Skeletal muscle satellite cell (primary cell): ENCODE data around the gene IGSF6.
"Not testable (repeated sequence)": the region's sequence is repeated elsewhere in the genome, so short reads cannot be mapped to it uniquely, and the experiment has no call there.

Experiments used
- H3K27me3 ChIP-seq: 2 replicates; pipeline ENCODE4 v1.7.0; 2013; ENCODE audit warnings: low read length; ENCODE audit not compliant: control insufficient read depth, insufficient read depth
- H3K36me3 ChIP-seq: 2 replicates; pipeline ENCODE4 v1.7.0; 2013; ENCODE audit warnings: mild to moderate bottlenecking, control low read depth, low read length; ENCODE audit not compliant: insufficient read depth
- H3K4me1 ChIP-seq: 2 replicates; pipeline ENCODE4 v1.7.0; 2013; ENCODE audit warnings: low read length; ENCODE audit not compliant: control insufficient read depth, insufficient read depth
- H3K4me2 ChIP-seq: 2 replicates; pipeline ENCODE4 v1.7.0; 2013; ENCODE audit warnings: mild to moderate bottlenecking, low read length
- H3K4me3 ChIP-seq: 2 replicates; pipeline ENCODE4 v1.7.0; 2013; ENCODE audit warnings: low read length
- H3K9ac ChIP-seq: 2 replicates; pipeline ENCODE4 v1.7.0; 2013; ENCODE audit warnings: mild to moderate bottlenecking, low read depth, low read length, moderate library complexity
- H3K9me3 ChIP-seq: replicated peaks from 2 replicates; pipeline ENCODE4 v1.7.0; 2013; ENCODE audit warnings: mild to moderate bottlenecking, control low read depth, low read length

Gene IGSF6

GRCh38 chr16:21638573-21638975, 13.8 kb downstream of the IGSF6 start:
- Histone ChIP-seq H3K36me3 (peaks cover 32% of the 10 kb centered on the region), H3K4me1 (peaks cover 42% of the 10 kb centered on the region), H3K4me3 (no peak overlapping the region), H3K27me3 (no peaks in the 10 kb centered on the region), H3K4me2 (peak overlapping the region; percentile 2), H3K9me3 (no peaks in the 10 kb centered on the region), H3K9ac (no peak overlapping the region)

DNA sequence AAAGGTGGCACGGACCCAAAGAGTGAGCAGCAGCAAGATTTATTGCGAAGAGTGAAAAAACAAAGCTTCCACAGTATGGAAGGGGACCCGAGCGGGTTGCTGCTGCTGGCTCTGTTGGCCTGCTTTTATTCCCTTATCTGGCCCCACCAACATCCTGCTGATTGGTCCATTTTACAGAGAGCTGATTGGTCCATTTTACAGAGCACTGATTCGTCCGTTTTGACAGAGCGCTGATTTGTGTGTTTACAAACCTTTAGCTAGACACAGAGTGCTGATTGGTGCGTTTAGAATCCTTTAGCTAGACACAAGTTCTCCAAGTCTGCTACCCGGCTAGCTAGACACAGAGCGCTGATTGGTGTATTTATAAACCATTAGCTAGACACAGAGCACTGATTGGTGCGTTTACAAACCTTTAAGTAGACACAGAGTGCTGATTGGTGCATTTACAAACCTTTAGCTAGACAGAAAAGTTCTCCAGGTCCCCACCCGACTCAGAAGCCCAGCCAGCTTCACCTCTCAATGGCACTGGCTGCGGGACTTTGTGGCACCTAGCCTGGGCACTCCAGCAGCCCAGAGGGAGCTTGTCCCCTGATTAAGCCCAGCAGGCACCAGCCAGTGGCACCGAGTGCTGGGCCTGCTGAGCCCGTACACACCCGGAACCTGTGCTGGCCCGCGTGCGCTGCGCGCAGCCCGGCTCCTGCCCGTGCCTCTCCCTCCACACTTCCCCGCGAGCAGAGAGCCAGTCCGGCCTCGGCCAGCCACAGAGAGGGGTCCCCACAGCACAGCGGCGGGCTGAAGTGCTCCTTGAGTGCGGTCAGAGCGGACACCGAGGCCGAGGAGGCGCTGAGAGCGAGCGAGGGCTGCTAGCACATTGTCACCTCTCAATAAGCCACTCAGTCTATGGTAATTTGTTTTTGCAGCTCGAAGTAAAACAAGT, 15.1 kb downstream of the IGSF6 start:
- Histone ChIP-seq H3K4me1 (peaks cover 42% of the 10 kb centered on the region), H3K4me3 (no peak overlapping the region), H3K4me2 (no peak overlapping the region), H3K9ac (no peak overlapping the region), H3K27me3 (no peaks in the 10 kb centered on the region), H3K9me3 (no peaks in the 10 kb centered on the region), H3K36me3 (peaks cover 34% of the 10 kb centered on the region)

GRCh38 chr16:21635694-21636093, 16.7 kb downstream of the IGSF6 start:
- H3K4me1 ChIP-seq: peaks cover 30% of the 10 kb centered on the region
- H3K27me3 ChIP-seq, H3K9ac ChIP-seq, H3K4me3 ChIP-seq, H3K4me2 ChIP-seq, H3K9me3 ChIP-seq: not testable (repeated sequence)
- H3K36me3 ChIP-seq: peaks cover 36% of the 10 kb centered on the region

DNA sequence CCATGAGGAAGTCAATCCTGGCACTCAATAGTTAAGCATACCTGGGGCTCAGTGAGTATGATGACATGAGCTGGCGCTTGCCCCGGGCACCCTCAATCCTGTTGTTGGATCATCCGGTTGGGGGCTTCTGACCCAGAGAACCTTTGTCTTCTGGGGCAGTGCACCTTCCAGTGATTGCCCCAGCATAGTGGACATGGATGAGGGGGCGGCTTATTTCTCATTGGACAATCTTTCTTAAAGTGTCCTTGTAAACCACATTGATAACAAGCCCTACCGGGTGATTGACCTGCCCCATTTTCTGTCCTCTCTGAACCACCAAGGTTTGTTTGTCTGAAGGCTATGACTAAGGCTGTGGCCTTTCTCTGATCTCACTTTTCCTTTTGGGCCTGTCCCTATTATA, 18.2 kb downstream of the IGSF6 start:
- H3K36me3 ChIP-seq: peaks cover 45% of the 10 kb centered on the region
- H3K9ac ChIP-seq: no peak overlapping the region
- no peak overlapping the region for H3K4me3 ChIP-seq
- H3K4me2 ChIP-seq: no peak overlapping the region
- H3K4me1 ChIP-seq: peaks cover 26% of the 10 kb centered on the region
- no peaks in the 10 kb centered on the region for H3K9me3 ChIP-seq
- no peaks in the 10 kb centered on the region for H3K27me3 ChIP-seq

- not testable (repeated sequence) for H3K9me3 ChIP-seq, H3K27me3 ChIP-seq, H3K4me2 ChIP-seq, H3K4me3 ChIP-seq, H3K9ac ChIP-seq
- Histone ChIP-seq H3K4me1 (peaks cover 29% of the 10 kb centered on the region), H3K36me3 (peaks cover 55% of the 10 kb centered on the region)
These were observed 20.3 kb downstream of the IGSF6 start for GRCh38 chr16:21631951-21632575.

DNA sequence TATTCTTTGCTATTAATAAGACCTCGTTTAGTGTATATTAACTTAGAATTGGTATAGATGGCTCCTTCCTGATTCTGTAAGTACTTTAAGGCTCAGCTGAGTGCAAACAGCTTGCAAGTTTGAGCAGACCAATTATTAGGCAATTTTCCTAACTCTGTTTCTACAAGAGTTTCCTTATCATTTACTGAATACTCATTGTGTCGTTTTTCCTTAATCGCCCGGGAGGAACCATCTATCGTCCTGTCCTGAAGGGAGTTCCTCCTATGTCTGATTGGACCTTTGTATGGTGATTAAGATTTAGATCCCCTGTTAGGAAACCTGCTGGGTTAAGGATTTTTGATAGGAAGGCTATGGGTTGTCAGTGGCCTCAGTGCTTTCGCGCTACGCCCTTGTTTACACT, 21.0 kb downstream of the IGSF6 start:
- peaks cover 52% of the 10 kb centered on the region for H3K36me3 ChIP-seq
- H3K9ac ChIP-seq: not testable (repeated sequence)

GRCh38 chr16:21630866-21631265, 21.5 kb downstream of the IGSF6 start:
- H3K9me3 ChIP-seq, H3K4me2 ChIP-seq, H3K4me3 ChIP-seq, H3K9ac ChIP-seq, H3K27me3 ChIP-seq: not testable (repeated sequence)
- Histone ChIP-seq H3K4me1 (peaks cover 40% of the 10 kb centered on the region), H3K36me3 (peaks cover 56% of the 10 kb centered on the region)

More for the DNA sequence above, 21.0 kb downstream of the IGSF6 start:
- H3K4me3 ChIP-seq, H3K27me3 ChIP-seq, H3K4me2 ChIP-seq, H3K9me3 ChIP-seq: not testable (repeated sequence)
- peaks cover 35% of the 10 kb centered on the region for H3K4me1 ChIP-seq

- Histone ChIP-seq H3K4me2 (peak overlapping the region; percentile 68), H3K4me1 (peaks cover 49% of the 10 kb centered on the region), H3K9ac (peak overlapping the region; percentile 66), H3K36me3 (peaks cover 58% of the 10 kb centered on the region)
- not testable (repeated sequence) for H3K9me3 ChIP-seq, H3K4me3 ChIP-seq, H3K27me3 ChIP-seq
These were observed 22.5 kb downstream of the IGSF6 start for GRCh38 chr16:21629616-21630539.

GRCh38 chr16:21628772-21629171, 23.6 kb downstream of the IGSF6 start:
- peaks cover 57% of the 10 kb centered on the region for H3K36me3 ChIP-seq

DNA sequence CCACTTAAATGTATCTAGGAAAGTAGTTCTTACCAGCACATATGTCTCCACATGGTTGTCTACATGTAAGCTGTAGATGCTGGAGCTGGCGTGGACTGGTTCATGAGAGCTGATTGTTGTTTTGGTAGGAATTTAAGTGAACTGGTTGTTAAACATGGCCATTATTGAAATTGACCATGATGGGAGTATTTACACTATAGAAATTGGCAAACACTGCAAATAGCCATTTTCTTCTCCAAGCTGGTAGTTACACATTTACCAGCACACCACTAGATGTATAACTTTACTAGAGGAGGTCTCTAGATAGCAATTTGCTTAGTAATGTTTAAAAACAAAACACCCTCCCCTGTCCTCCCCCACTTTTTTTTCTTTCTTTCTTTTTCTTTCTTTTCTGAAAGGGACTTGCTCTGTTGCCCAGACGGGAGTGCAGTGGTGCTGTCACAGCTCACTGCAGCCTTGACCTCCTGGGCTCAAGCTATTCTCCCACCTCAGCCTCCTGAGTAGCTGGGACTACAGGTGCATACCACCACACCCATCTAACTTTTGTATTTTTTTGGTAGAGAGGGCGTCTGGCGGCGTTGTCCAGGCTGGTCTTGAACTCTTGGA, 24.2 kb downstream of the IGSF6 start:
- Histone ChIP-seq H3K36me3 (peaks cover 56% of the 10 kb centered on the region), H3K4me3 (peak overlapping the region; percentile 38), H3K4me1 (peaks cover 47% of the 10 kb centered on the region)

More at GRCh38 chr16:21628772-21629171, 23.6 kb downstream of the IGSF6 start:
- Histone ChIP-seq H3K27me3 (no peaks in the 10 kb centered on the region), H3K4me3 (peak overlapping the region; percentile 51), H3K4me2 (peak overlapping the region; percentile 68), H3K9ac (peak overlapping the region; percentile 72), H3K4me1 (peaks cover 47% of the 10 kb centered on the region), H3K9me3 (no peaks in the 10 kb centered on the region)

More for the DNA sequence above, 24.2 kb downstream of the IGSF6 start:
- H3K9ac ChIP-seq: peak overlapping the region; percentile 72
- H3K4me2 ChIP-seq: peak overlapping the region; percentile 58
- H3K27me3 ChIP-seq: no peaks in the 10 kb centered on the region
- no peaks in the 10 kb centered on the region for H3K9me3 ChIP-seq
